IPS-18a (cell line): ENCODE data around the gene ASMTL.
"Not testable (repeated sequence)": the region's sequence is repeated elsewhere in the genome, so short reads cannot be mapped to it uniquely, and the experiment has no call there.

ENCODE experiments used
- H3K27ac ChIP-seq: one replicate; pipeline ENCODE4 v1.5.1; 2013; ENCODE audit warnings: low read length
- H3K27me3 ChIP-seq: one replicate; pipeline ENCODE4 v1.6.1; 2013; ENCODE audit warnings: mild to moderate bottlenecking, low read length; ENCODE audit not compliant: control insufficient read depth, insufficient read depth
- H3K36me3 ChIP-seq: one replicate; pipeline ENCODE4 v1.6.1; 2013; ENCODE audit warnings: low read depth, low read length; ENCODE audit not compliant: control insufficient read depth
- H3K4me1 ChIP-seq: one replicate; pipeline ENCODE4 v1.6.1; 2013; ENCODE audit warnings: low read depth, low read length; ENCODE audit not compliant: control insufficient read depth
- H3K4me3 ChIP-seq: one replicate; pipeline ENCODE4 v1.5.1; 2013; ENCODE audit warnings: low read length
- H3K9ac ChIP-seq: one replicate; pipeline ENCODE4 v1.6.1; 2013; ENCODE audit warnings: mild to moderate bottlenecking, low read length, moderate library complexity
- H3K9me3 ChIP-seq: one replicate; pipeline ENCODE4 v1.6.1; 2013; ENCODE audit warnings: low read depth, low read length; ENCODE audit not compliant: control insufficient read depth

Gene ASMTL

GRCh38 chrX:1442016-1442665 lies 10.6 kb downstream of the ASMTL start:
- peaks cover 19% of the 10 kb centered on the region for H3K36me3 ChIP-seq

GRCh38 chrX:1440506-1440905 lies 12.2 kb downstream of the ASMTL start:
- no peaks in the 10 kb centered on the region for H3K4me1 ChIP-seq

More at GRCh38 chrX:1442016-1442665, 10.6 kb downstream of the ASMTL start:
- no peaks in the 10 kb centered on the region for H3K9me3 ChIP-seq
- H3K27me3 ChIP-seq, result no peaks in the 10 kb centered on the region
- no peaks in the 10 kb centered on the region for H3K4me1 ChIP-seq
- no peak overlapping the region for H3K27ac ChIP-seq
- no peak overlapping the region for H3K9ac ChIP-seq
- H3K4me3 ChIP-seq, result no peak overlapping the region

GRCh38 chrX:1435241-1435895 lies 17.3 kb downstream of the ASMTL start:
- no peak overlapping the region for H3K9ac ChIP-seq
- H3K9me3 ChIP-seq, result no peaks in the 10 kb centered on the region
- H3K36me3 ChIP-seq, result peaks cover 39% of the 10 kb centered on the region
- no peak overlapping the region for H3K4me3 ChIP-seq
- no peak overlapping the region for H3K27ac ChIP-seq
- H3K27me3 ChIP-seq, result no peaks in the 10 kb centered on the region
- H3K4me1 ChIP-seq, result no peaks in the 10 kb centered on the region

More at GRCh38 chrX:1440506-1440905, 12.2 kb downstream of the ASMTL start:
- Histone ChIP-seq H3K9me3 (no peaks in the 10 kb centered on the region), H3K27ac (no peak overlapping the region), H3K9ac (no peak overlapping the region), H3K36me3 (peaks cover 31% of the 10 kb centered on the region), H3K4me3 (no peak overlapping the region), H3K27me3 (no peaks in the 10 kb centered on the region)

- Histone ChIP-seq H3K27me3 (no peaks in the 10 kb centered on the region), H3K4me1 (no peaks in the 10 kb centered on the region), H3K9ac (no peak overlapping the region), H3K9me3 (no peaks in the 10 kb centered on the region), H3K36me3 (peaks cover 39% of the 10 kb centered on the region), H3K4me3 (no peak overlapping the region), H3K27ac (no peak overlapping the region)
Observed at GRCh38 chrX:1434871-1435240, 17.9 kb downstream of the ASMTL start.

GRCh38 chrX:1433646-1434357 lies 18.9 kb downstream of the ASMTL start:
- H3K27me3 ChIP-seq, result no peaks in the 10 kb centered on the region
- H3K9ac ChIP-seq, result no peak overlapping the region
- no peak overlapping the region for H3K27ac ChIP-seq
- no peak overlapping the region for H3K4me3 ChIP-seq
- H3K9me3 ChIP-seq, result no peaks in the 10 kb centered on the region
- no peaks in the 10 kb centered on the region for H3K4me1 ChIP-seq
- H3K36me3 ChIP-seq, result peaks cover 35% of the 10 kb centered on the region

GRCh38 chrX:1430451-1430850 lies 22.3 kb downstream of the ASMTL start:
- H3K36me3 ChIP-seq, result peaks cover 27% of the 10 kb centered on the region
- H3K27ac ChIP-seq, result no peak overlapping the region
- no peaks in the 10 kb centered on the region for H3K4me1 ChIP-seq
- no peak overlapping the region for H3K9ac ChIP-seq
- H3K9me3 ChIP-seq, result no peaks in the 10 kb centered on the region
- H3K27me3 ChIP-seq, result no peaks in the 10 kb centered on the region
- H3K4me3 ChIP-seq, result no peak overlapping the region

- H3K36me3 ChIP-seq, result peaks cover 33% of the 10 kb centered on the region
- no peak overlapping the region for H3K9ac ChIP-seq
- no peak overlapping the region for H3K27ac ChIP-seq
- H3K27me3 ChIP-seq, result no peaks in the 10 kb centered on the region
- no peak overlapping the region for H3K4me3 ChIP-seq
- H3K9me3 ChIP-seq, result no peaks in the 10 kb centered on the region
- H3K4me1 ChIP-seq, result no peaks in the 10 kb centered on the region
Observed at GRCh38 chrX:1427756-1428155, 25.0 kb downstream of the ASMTL start.

DNA sequence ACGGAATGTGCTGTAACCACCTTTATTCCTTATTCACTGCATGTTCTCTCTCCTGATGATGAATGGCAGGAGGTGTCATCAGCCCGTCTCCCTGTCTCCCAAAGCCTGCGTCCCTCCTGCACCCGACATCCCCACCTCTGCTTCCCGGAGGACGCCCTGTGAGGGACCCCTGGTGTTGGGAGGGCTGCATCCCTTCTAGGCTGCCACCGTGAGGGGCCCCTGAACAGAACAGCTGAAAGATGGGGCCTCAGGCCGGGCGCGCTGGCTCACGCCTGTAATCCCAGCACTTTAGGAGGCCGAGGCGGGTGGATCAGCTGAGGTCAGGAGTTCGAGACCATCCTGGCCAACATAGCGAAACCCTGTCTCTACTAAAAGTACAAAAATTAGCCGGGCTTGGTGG lies 26.4 kb downstream of the ASMTL start:
- H3K27ac ChIP-seq, H3K4me1 ChIP-seq, H3K27me3 ChIP-seq, H3K4me3 ChIP-seq, H3K9ac ChIP-seq, H3K9me3 ChIP-seq: not testable (repeated sequence)
- H3K36me3 ChIP-seq, result peaks cover 38% of the 10 kb centered on the region

GRCh38 chrX:1425381-1425780 lies 27.3 kb downstream of the ASMTL start:
- Histone ChIP-seq H3K36me3 (peaks cover 41% of the 10 kb centered on the region), H3K4me1 (no peaks in the 10 kb centered on the region), H3K4me3 (no peak overlapping the region), H3K9me3 (peaks cover 10% of the 10 kb centered on the region), H3K9ac (no peak overlapping the region), H3K27me3 (no peaks in the 10 kb centered on the region), H3K27ac (no peak overlapping the region)

- Histone ChIP-seq H3K27me3 (no peaks in the 10 kb centered on the region), H3K4me1 (no peaks in the 10 kb centered on the region), H3K36me3 (peaks cover 41% of the 10 kb centered on the region), H3K9ac (no peak overlapping the region), H3K27ac (no peak overlapping the region), H3K4me3 (no peak overlapping the region), H3K9me3 (peaks cover 10% of the 10 kb centered on the region)
Observed at GRCh38 chrX:1424147-1424851, 28.4 kb downstream of the ASMTL start.

GRCh38 chrX:1423215-1423614 lies 29.5 kb downstream of the ASMTL start:
- H3K9me3 ChIP-seq, result peaks cover 10% of the 10 kb centered on the region
- H3K27me3 ChIP-seq, result no peaks in the 10 kb centered on the region
- H3K4me1 ChIP-seq, result no peaks in the 10 kb centered on the region
- H3K27ac ChIP-seq, result no peak overlapping the region
- no peak overlapping the region for H3K4me3 ChIP-seq
- H3K9ac ChIP-seq, result no peak overlapping the region
- H3K36me3 ChIP-seq, result peaks cover 46% of the 10 kb centered on the region
